ENCODE measurements around the gene TMEM127.

DNA sequence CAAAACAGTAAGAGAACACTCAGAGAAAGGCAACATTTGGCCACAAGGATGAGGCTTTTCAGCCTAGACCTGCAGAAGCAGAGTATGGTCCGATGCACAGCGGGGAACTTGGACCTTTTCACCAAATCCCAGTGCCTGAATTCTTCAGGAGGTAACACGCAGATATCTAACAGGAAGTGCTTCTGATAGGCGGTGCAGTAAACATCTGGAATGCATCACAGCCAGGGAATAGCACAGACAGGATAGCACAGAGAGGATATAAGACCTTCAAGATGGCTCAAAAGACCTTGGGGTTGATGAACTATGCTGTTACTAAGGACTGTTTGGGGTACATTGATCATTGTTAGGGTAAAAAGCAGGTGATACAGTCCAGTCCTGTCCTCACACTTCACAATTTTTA lies 1.7 kb downstream of the TMEM127 start:
- TF ChIP-seq, protein P1, sequence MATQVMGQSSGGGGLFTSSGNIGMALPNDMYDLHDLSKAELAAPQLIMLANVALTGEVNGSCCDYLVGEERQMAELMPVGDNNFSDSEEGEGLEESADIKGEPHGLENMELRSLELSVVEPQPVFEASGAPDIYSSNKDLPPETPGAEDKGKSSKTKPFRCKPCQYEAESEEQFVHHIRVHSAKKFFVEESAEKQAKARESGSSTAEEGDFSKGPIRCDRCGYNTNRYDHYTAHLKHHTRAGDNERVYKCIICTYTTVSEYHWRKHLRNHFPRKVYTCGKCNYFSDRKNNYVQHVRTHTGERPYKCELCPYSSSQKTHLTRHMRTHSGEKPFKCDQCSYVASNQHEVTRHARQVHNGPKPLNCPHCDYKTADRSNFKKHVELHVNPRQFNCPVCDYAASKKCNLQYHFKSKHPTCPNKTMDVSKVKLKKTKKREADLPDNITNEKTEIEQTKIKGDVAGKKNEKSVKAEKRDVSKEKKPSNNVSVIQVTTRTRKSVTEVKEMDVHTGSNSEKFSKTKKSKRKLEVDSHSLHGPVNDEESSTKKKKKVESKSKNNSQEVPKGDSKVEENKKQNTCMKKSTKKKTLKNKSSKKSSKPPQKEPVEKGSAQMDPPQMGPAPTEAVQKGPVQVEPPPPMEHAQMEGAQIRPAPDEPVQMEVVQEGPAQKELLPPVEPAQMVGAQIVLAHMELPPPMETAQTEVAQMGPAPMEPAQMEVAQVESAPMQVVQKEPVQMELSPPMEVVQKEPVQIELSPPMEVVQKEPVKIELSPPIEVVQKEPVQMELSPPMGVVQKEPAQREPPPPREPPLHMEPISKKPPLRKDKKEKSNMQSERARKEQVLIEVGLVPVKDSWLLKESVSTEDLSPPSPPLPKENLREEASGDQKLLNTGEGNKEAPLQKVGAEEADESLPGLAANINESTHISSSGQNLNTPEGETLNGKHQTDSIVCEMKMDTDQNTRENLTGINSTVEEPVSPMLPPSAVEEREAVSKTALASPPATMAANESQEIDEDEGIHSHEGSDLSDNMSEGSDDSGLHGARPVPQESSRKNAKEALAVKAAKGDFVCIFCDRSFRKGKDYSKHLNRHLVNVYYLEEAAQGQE (IDR thresholded peaks at IDR 0.05; ENCODE audit: insufficient read depth in 1 of 2, low read depth in 2 of 2, low read length in 2 of 2), result no peak
- TF ChIP-seq SIN3A (IDR thresholded peaks at IDR 0.05; ENCODE audit: borderline replicate concordance, insufficient read depth, low read length) (no peak), POLR2AphosphoS5 (IDR thresholded peaks at IDR 0.05; ENCODE audit: low read depth, low read length) (no peak), TAF1 (IDR thresholded peaks at IDR 0.05; ENCODE audit: borderline replicate concordance, insufficient read depth, low read length) (no peak)

All from PFSK-1 (cell line).